GM12891 (cell line): Measurements from ENCODE around the gene P3H3.

Source experiments
- POLR2A ChIP-seq: IDR thresholded peaks from 2 replicates; pipeline ENCODE4 v1.6.1; 2011; ENCODE audit warnings: low read depth, low read length, control low read depth
- SPI1 ChIP-seq: IDR thresholded peaks from 2 replicates; pipeline ENCODE4 v1.6.1; 2011; ENCODE audit warnings: low read depth, low read length, control low read depth

GRCh38 chr12:6852651-6853354 is 24.6 kb downstream of the P3H3 start:
- TF ChIP-seq POLR2A, result no peak; the same call in 1 of the 2 replicates
- TF ChIP-seq SPI1, result no peak
